ENCODE data around the gene HSPA1A. TPM values are rescaled to one million over a fixed set of nuclear protein-coding genes. Genes with fewer than 3 reads are reported as not detected.

Gene HSPA1A
- total RNA-seq, 4 donors from 2014 or later, result 235 to 451 (median 370) TPM

GRCh38 chr6:31775184-31775583, 40.2 kb upstream of the HSPA1A start:
- no peak for TF ChIP-seq POLR2A (IDR thresholded peaks at IDR 0.05; ENCODE audit: low read depth)
- TF ChIP-seq POLR2AphosphoS5 (IDR thresholded peaks at IDR 0.05), result no peak
- no peak for TF ChIP-seq EP300 (IDR thresholded peaks at IDR 0.05)
- no peak for TF ChIP-seq CTCF (IDR thresholded peaks at IDR 0.05)
- no peaks in the 10 kb centered on the region for H3K27me3 ChIP-seq
- no peak overlapping the region for H3K27ac ChIP-seq (replicated peaks in 1 of 4)
- H3K4me3 ChIP-seq, result no peak overlapping the region
- 85% methylated on average over 4 of the region's 4 CpGs for WGBS
- DNase-seq (ENCODE audit: extremely low spot score), result no peak
- H3K9me3 ChIP-seq, result no peaks in the 10 kb centered on the region
- intact Hi-C loops (cut with DNase I), result no loop called here
- H3K4me1 ChIP-seq, result peaks cover 12 to 22% (median 16%) of the 10 kb centered on the region in 4 donors
- H3K36me3 ChIP-seq, result peaks cover 16 to 25% (median 20%) of the 10 kb centered on the region in 4 donors

GRCh38 chr6:31775633-31776484, 39.5 kb upstream of the HSPA1A start:
- intact Hi-C loops (cut with DNase I), result no loop called here
- Histone ChIP-seq H3K4me1 (peaks cover 12 to 22% (median 16%) of the 10 kb centered on the region in 4 donors), H3K36me3 (peaks cover 21 to 32% (median 26%) of the 10 kb centered on the region in 4 donors), H3K9me3 (no peaks in the 10 kb centered on the region), H3K27ac (replicated peaks in 1 of 4) (no peak overlapping the region), H3K27me3 (no peaks in the 10 kb centered on the region), H3K4me3 (no peak overlapping the region)
- DNase-seq (ENCODE audit: extremely low spot score), result no peak
- TF ChIP-seq POLR2AphosphoS5 (IDR thresholded peaks at IDR 0.05) (no peak), EP300 (IDR thresholded peaks at IDR 0.05) (no peak), POLR2A (IDR thresholded peaks at IDR 0.05; ENCODE audit: low read depth) (no peak), CTCF (IDR thresholded peaks at IDR 0.05) (no peak)
- 91% methylated on average over 26 of the region's 32 CpGs for WGBS

GRCh38 chr6:31776485-31776988, 38.8 kb upstream of the HSPA1A start:
- 46% methylated on average over 12 of the region's 14 CpGs for WGBS
- peak overlapping the region in 2 of 4 donors; percentile 9 to 14 for H3K4me3 ChIP-seq
- H3K27me3 ChIP-seq, result no peaks in the 10 kb centered on the region
- DNase-seq (ENCODE audit: extremely low spot score), result no peak
- peaks cover 21 to 39% (median 33%) of the 10 kb centered on the region in 4 donors for H3K36me3 ChIP-seq
- peaks cover 12 to 22% (median 16%) of the 10 kb centered on the region in 4 donors for H3K4me1 ChIP-seq
- intact Hi-C loops (cut with DNase I), result no loop called here
- no peak for TF ChIP-seq POLR2A (IDR thresholded peaks at IDR 0.05; ENCODE audit: low read depth)
- peak overlapping the region in 3 of 4 donors; percentile 28 to 41 (median 33) for H3K27ac ChIP-seq (replicated peaks in 1 of 4)
- no peaks in the 10 kb centered on the region for H3K9me3 ChIP-seq

- Histone ChIP-seq H3K4me3 (peak within 1 kb of the TSS in 3 of 4 donors; percentile 5 to 14 (median 9)), H3K36me3 (peaks cover 25 to 44% (median 39%) of the 10 kb centered on the region in 4 donors), H3K27ac (replicated peaks in 1 of 4) (peak within 1 kb of the TSS in 3 of 4 donors; percentile 28 to 41 (median 33)), H3K4me1 (peaks cover 12 to 22% (median 16%) of the 10 kb centered on the region in 4 donors), H3K9me3 (no peaks in the 10 kb centered on the region), H3K27me3 (no peaks in the 10 kb centered on the region)
- 19% methylated on average over 15 of the region's 15 CpGs for WGBS
- TF ChIP-seq EP300 (IDR thresholded peaks at IDR 0.05) (no peak), POLR2AphosphoS5 (IDR thresholded peaks at IDR 0.05) (peak in 1 of 2 donors; percentile 22), POLR2A (IDR thresholded peaks at IDR 0.05; ENCODE audit: low read depth) (no peak), CTCF (IDR thresholded peaks at IDR 0.05) (no peak)
- intact Hi-C loops (cut with DNase I), result no loop called here
- no peak for DNase-seq (ENCODE audit: extremely low spot score)
Observed at GRCh38 chr6:31776989-31777666, 38.2 kb upstream of the HSPA1A start, which contains the start of gene VWA7. VWA7 (minus strand) TSS chr6:31777328; CDS start chr6:31776779, 549 bp downstream.

- H3K4me1 ChIP-seq, result peaks cover 12 to 22% (median 16%) of the 10 kb centered on the region in 4 donors
- H3K27ac ChIP-seq (replicated peaks in 1 of 4), result peak overlapping the region in 1 of 4 donors; percentile 41
- 90% methylated on average over 2 of the region's 5 CpGs for WGBS
- peaks cover 31 to 50% (median 44%) of the 10 kb centered on the region in 4 donors for H3K36me3 ChIP-seq
- TF ChIP-seq POLR2A (IDR thresholded peaks at IDR 0.05; ENCODE audit: low read depth), result no peak
- no peak for TF ChIP-seq EP300 (IDR thresholded peaks at IDR 0.05)
- TF ChIP-seq CTCF (IDR thresholded peaks at IDR 0.05), result no peak
- no peak for TF ChIP-seq POLR2AphosphoS5 (IDR thresholded peaks at IDR 0.05)
- intact Hi-C loops (cut with DNase I), result no loop called here
- no peak for DNase-seq (ENCODE audit: extremely low spot score)
- H3K9me3 ChIP-seq, result no peaks in the 10 kb centered on the region
- H3K27me3 ChIP-seq, result no peaks in the 10 kb centered on the region
- no peak overlapping the region for H3K4me3 ChIP-seq
Observed at GRCh38 chr6:31777667-31778050, 37.7 kb upstream of the HSPA1A start.

Measured in esophagus muscularis mucosa (tissue), 4 donors.